Measurements from ENCODE around the gene KRTAP10-7. TPM values are rescaled to one million over a fixed set of nuclear protein-coding genes. Genes with fewer than 3 reads are reported as not detected.
"Not testable (repeated sequence)": the region's sequence is repeated elsewhere in the genome, so short reads cannot be mapped to it uniquely, and the experiment has no call there.

KRTAP10-7 gene, protein sequence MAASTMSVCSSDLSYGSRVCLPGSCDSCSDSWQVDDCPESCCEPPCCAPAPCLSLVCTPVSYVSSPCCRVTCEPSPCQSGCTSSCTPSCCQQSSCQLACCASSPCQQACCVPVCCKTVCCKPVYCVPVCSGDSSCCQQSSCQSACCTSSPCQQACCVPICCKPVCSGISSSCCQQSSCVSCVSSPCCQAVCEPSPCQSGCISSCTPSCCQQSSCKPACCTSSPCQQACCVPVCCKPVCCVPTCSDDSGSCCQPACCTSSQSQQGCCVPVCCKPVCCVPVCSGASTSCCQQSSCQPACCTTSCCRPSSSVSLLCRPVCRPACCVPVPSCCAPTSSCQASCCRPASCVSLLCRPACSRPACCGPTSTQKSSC
- total RNA-seq (2014; rRNA removed; shearing (Covaris generic); ENCODE audit: low replicate concordance) = not detected in 2 replicates

DNA sequence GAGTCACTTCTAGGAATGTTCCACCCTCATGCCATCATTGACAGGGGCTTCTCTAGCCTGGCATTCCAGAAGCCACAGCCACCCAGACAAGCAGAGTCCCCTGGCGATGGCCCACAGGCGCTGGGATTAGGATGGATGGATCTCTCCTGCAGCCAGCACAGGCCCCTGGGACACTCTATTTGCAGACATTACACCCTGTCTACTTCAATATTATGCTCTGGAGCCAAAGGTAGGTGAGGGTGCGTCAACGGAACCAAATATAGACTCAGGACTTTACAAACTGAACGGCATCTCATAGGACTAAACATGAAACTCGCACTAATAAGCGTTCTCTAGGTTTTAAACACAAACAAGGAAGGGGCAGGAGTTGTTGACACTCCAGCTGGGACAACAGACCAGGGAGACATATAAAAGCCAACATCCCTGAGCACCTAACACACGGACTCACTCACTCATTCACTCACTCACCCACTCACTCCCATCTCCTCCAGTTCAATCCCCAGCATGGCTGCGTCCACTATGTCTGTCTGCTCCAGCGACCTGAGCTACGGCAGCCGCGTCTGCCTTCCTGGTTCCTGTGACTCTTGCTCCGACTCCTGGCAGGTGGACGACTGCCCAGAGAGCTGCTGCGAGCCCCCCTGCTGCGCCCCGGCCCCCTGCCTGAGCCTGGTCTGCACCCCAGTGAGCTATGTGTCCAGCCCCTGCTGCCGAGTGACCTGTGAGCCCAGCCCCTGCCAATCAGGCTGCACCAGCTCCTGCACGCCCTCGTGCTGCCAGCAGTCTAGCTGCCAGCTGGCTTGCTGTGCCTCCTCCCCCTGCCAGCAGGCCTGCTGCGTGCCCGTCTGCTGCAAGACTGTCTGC is at the start of gene KRTAP10-7:
Gene KRTAP10-7, plus strand, starts transcription at position 480 of the 861 bp plus-strand sequence. Its CDS starts 25 bp downstream, at position 505.
- in situ Hi-C loops (cut with HindIII; ENCODE audit: low pct_unique_long_range_greater_than_20kb, low sequenced_read_pairs); DNase-seq (ENCODE audit: low read depth): not testable (repeated sequence)

DNA sequence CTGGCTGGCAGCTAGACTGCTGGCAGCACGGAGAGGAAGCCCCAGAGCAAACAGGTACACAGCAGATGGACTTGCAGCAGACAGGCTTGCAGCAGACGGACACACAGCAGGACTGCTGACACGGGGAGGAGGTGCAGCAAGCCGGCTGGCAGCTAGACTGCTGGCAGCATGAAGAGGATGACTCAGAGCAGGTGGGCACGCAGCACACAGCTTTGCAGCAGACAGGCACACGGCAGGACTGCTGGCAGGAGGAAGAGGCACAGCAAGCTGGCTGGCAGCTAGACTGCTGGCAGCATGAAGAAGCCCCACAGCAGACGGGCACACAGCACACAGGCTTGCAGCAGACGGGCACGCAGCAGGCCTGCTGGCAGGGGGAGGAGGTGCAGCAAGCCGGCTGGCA is 49.6 kb upstream of the KRTAP10-7 start:
- in situ Hi-C loops (cut with HindIII; ENCODE audit: low pct_unique_long_range_greater_than_20kb, low sequenced_read_pairs) = no loop called here
- DNase-seq (ENCODE audit: low read depth) = no peak

DNA sequence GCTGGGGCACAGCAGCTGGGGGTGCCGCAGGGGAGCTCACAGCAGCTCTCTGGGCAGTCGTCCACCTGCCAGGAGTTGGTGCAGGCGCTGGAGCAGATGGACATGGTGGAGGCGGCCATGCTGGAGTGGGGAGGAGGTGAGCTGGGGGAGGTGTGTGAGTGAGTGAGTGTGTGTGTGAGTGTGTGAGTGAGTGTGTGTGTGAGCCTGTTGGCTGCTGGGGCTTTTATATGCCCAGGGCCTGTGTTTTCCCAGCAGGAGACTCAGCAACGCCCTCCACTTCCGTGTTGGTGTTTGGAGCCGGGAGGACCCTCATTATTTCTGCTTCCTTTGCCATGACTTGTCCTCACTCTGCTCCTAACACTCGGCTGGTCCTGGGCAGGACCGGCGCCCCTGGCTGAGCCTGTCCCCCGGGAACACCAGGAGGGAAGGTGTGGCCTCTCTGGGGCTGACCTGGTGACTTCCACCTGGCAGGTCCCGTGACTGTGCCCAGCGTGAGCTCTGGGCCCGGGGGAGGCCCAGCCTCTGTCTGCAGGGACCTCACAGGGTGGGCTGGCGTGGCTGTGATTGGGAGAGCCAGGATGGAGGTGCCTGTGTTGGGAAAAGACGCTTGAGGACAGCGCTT is 48.9 kb upstream of the KRTAP10-7 start, which contains the start of gene KRTAP10-2:
Gene KRTAP10-2, minus strand, starts transcription at position 166 of the 622 bp plus-strand sequence. Its CDS starts 47 bp downstream, at position 119.
- no peak for DNase-seq (ENCODE audit: low read depth)
- in situ Hi-C loops (cut with HindIII; ENCODE audit: low pct_unique_long_range_greater_than_20kb, low sequenced_read_pairs) = no loop called here

DNA sequence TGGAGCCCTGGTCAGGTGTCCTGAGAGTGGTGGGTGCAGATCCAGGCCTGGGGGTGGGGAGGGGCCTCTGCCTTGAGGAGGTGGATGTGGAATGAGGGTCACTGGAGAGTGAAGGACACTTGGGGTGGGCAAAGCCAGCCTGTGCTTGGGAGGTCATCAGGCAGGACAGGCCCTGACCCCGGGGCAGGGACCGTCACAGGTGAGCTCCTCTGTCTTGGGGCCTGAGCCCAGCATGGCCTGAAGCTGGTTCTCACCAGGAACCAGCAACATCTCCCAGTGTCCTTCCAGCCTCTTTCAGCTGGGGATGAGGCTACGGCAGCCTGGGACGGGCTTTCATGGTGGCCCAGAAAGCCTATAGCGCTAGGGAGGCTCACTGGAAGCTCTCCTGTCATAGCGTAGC is 48.3 kb upstream of the KRTAP10-7 start:
- in situ Hi-C loops (cut with HindIII; ENCODE audit: low pct_unique_long_range_greater_than_20kb, low sequenced_read_pairs) = no loop called here
- DNase-seq (ENCODE audit: low read depth) = no peak

- in situ Hi-C loops (cut with HindIII; ENCODE audit: low pct_unique_long_range_greater_than_20kb, low sequenced_read_pairs) = no loop called here
- no peak for DNase-seq (ENCODE audit: low read depth)
Observed at GRCh38 chr21:44552681-44553080, 47.7 kb upstream of the KRTAP10-7 start.

DNA sequence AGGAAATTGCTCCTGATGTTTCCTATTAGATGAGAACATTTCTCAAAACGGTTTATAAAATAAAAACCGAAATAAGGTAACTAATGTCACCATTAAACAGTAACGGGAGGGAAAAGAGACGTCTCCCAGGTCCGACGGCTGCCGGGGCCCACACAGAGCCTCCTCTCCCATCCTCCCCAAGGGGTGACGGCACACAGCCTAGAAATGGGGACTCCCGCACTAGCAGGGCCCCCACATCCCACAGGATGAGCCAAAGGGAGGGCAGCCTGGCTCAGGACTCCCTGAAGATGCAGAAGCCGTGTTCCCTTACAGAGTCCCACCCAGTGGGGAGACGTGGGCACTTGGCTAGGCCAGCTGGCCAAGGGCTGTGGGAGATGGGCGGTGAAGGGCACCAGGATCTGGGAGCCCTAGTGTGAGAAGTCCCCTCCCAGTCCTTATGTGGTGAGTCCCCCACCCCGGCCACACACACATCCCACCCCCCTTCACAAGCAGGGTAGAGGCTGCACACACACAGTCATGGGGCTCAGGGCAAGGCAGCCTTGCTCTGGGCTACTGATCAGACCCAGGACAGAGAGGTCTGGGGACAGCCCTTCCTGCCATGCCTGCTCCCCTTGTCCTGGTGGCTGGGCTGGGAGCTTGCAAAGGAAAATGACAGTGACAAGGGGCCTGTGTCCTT is 45.1 kb upstream of the KRTAP10-7 start:
- in situ Hi-C loops (cut with HindIII; ENCODE audit: low pct_unique_long_range_greater_than_20kb, low sequenced_read_pairs) = no loop called here
- no peak for DNase-seq (ENCODE audit: low read depth)

DNA sequence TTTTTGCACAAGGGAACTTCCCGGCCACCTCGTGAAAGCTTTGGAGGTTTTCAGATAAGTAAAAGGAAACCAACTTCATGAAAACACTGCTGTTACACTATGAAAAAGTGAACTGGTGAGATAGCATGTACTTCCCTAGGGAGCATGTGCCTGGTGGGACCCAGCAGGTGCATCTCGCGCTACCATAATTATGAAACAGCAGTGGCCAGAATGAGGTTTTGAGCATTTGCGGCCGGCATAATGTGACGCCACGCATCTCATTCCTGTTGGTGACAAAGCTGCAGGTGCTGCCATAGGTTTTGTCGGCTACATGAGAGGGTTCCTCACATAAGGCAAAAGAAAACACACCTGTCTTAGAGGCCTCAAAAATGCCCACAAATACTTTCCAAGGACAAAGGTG is 43.5 kb upstream of the KRTAP10-7 start:
- no peak for DNase-seq (ENCODE audit: low read depth)

GRCh38 chr21:44557491-44558328 is 42.7 kb upstream of the KRTAP10-7 start:
- in situ Hi-C loops (cut with HindIII; ENCODE audit: low pct_unique_long_range_greater_than_20kb, low sequenced_read_pairs) = no loop called here
- DNase-seq (ENCODE audit: low read depth) = no peak

More for the DNA sequence above, 43.5 kb upstream of the KRTAP10-7 start:
- in situ Hi-C loops (cut with HindIII; ENCODE audit: low pct_unique_long_range_greater_than_20kb, low sequenced_read_pairs) = no loop called here

DNA sequence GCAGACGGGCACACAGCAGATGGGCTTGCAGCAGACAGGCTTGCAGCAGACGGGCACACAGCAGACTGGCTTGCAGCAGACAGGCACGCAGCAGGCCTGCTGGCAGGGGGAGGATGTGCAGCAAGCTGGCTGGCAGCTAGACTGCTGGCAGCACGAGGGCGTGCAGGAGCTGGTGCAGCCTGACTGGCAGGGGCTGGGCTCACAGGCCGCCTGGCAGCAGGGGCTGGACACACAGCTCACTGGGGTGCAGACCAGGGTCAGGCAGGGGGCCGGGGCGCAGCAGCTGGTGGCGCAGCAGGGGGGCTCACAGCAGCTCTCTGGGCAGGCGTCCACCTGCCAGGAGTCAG is 42.1 kb upstream of the KRTAP10-7 start:
- DNase-seq (ENCODE audit: low read depth); in situ Hi-C loops (cut with HindIII; ENCODE audit: low pct_unique_long_range_greater_than_20kb, low sequenced_read_pairs): not testable (repeated sequence)

GRCh38 chr21:44558695-44559094 is 41.7 kb upstream of the KRTAP10-7 start, which contains the start of gene KRTAP10-3:
TSS of gene KRTAP10-3 (minus strand) at chr21:44558795. CDS start at chr21:44558715, 80 bp downstream.
- no peak for DNase-seq (ENCODE audit: low read depth)
- in situ Hi-C loops (cut with HindIII; ENCODE audit: low pct_unique_long_range_greater_than_20kb, low sequenced_read_pairs) = no loop called here

GRCh38 chr21:44564099-44564498 is 36.3 kb upstream of the KRTAP10-7 start:
- in situ Hi-C loops (cut with HindIII; ENCODE audit: low pct_unique_long_range_greater_than_20kb, low sequenced_read_pairs) = no loop called here

DNA sequence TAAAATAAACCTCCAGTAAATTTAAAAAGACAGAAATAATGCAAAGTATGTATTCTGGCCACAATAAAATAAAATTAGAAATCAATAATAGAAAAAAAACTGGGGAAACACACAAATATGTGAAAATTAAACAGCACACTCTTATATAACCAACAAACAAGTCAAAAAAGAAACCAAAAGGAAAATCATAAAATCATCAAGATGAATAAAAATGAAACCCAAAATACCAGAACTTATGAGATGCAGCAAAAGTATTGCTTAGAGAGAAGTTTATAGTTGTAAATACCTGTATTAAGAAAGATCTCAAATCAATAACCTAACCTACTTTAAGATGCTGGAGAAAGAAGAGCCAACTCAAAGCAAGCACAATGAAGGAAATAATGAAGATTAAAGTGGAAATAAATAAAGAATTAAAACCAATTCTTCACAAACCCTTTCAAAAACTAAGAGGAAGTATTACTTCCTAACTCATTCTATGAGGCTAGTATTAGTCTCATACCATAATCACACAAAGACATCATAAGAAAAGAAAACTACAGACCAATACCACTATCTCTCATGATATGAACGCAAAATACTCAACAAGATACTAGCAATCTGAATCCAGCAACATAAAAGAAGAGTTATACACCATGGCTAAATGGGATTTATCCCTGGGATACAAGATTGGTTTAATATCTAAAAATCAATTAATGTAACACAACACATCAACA is 35.4 kb upstream of the KRTAP10-7 start:
- no peak for DNase-seq (ENCODE audit: low read depth)
- in situ Hi-C loops (cut with HindIII; ENCODE audit: low pct_unique_long_range_greater_than_20kb, low sequenced_read_pairs) = no loop called here

More at GRCh38 chr21:44564099-44564498, 36.3 kb upstream of the KRTAP10-7 start:
- DNase-seq (ENCODE audit: low read depth) = no peak

DNA sequence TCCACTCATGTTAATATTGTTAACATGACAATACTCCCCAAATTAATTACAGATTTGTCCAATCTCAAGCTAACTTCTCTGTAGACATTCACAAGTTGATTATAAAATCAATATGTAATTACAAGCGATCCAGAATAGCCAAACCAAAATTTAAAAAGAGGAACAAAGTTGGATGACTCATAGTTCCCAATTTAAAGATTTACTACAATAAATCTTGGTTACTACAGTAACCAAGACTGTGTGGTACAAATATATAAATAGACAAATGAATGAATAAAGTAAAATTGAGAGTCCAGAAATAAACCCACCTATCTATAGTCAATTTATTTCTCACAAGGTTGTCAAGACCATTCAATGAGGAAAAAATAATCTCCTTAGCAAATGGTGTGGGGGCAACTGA is 34.0 kb upstream of the KRTAP10-7 start:
- no peak for DNase-seq (ENCODE audit: low read depth)
- in situ Hi-C loops (cut with HindIII; ENCODE audit: low pct_unique_long_range_greater_than_20kb, low sequenced_read_pairs) = no loop called here

- in situ Hi-C loops (cut with HindIII; ENCODE audit: low pct_unique_long_range_greater_than_20kb, low sequenced_read_pairs) = no loop called here
- DNase-seq (ENCODE audit: low read depth) = no peak
Observed at GRCh38 chr21:44567481-44568171, 32.8 kb upstream of the KRTAP10-7 start.

DNA sequence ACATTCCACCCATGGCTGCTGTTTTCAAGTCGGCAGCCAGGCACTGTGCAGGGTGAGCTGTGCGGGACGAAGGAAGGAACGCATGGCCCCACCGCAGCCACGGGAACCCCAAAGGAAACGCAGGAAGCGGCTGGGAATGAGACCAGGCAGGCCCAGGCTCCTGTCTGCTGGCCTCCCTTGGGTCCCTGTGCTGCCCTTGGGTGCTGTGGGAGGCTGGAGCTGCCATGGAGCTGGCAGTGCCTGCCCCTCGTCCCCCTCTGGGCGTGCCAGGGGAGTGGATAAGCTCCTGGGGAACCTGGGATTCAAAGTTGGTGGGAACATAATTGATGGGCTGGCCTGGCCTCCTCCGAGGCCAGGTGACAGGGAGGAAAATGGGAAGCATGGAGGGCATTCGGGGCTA is 32.1 kb upstream of the KRTAP10-7 start:
- DNase-seq (ENCODE audit: low read depth) = no peak

More for the DNA sequence above, 32.1 kb upstream of the KRTAP10-7 start:
- in situ Hi-C loops (cut with HindIII; ENCODE audit: low pct_unique_long_range_greater_than_20kb, low sequenced_read_pairs) = no loop called here

Measured in Caki2 (cell line).